GM23338 (cell line): Measurements from ENCODE around the gene PTPRE. TPM values are rescaled to one million over a fixed set of nuclear protein-coding genes. Genes with fewer than 3 reads are reported as not detected.

Source experiments
- ATAC-seq: fragments of 200-7000 bp; cut with Tn5 transposase; 3 replicates; pipeline ENCODE4 v1.9.1; 2020
- DNase-seq: peaks from one replicate; pipeline ENCODE4 v3.0.0-alpha.2; 2015; ENCODE audit warnings: low spot score
- H2AFZ ChIP-seq: fragments of 200-600 bp; sonication (generic); 2 replicates; pipeline ENCODE4 v1.8.0; 2016; ENCODE audit warnings: antibody characterized with exemption, mild to moderate bottlenecking, moderate library complexity
- H3F3A ChIP-seq: fragments of 200-600 bp; sonication (generic); replicated peaks from 2 replicates; pipeline ENCODE4 v1.8.0; 2017; ENCODE audit warnings: antibody characterized with exemption, mixed run types, low read depth
- H3K27ac ChIP-seq: fragments of 200-600 bp; sonication (generic); 2 replicates; pipeline ENCODE4 v1.6.1; 2016; ENCODE audit warnings: low read depth
- H3K27me3 ChIP-seq: fragments of 200-600 bp; sonication (generic); 2 replicates; pipeline ENCODE4 v1.8.0; 2016; ENCODE audit warnings: mild to moderate bottlenecking, mixed run types, moderate library complexity; ENCODE audit not compliant: insufficient read depth
- H3K36me3 ChIP-seq: fragments of 200-600 bp; sonication (generic); 2 replicates; pipeline ENCODE4 v1.8.0; 2016; ENCODE audit warnings: mild to moderate bottlenecking; ENCODE audit not compliant: insufficient read depth
- H3K4me1 ChIP-seq: fragments of 200-600 bp; sonication (generic); 2 replicates; pipeline ENCODE4 v1.8.0; 2016; ENCODE audit warnings: mild to moderate bottlenecking, moderate library complexity; ENCODE audit not compliant: insufficient read depth
- H3K4me2 ChIP-seq: fragments of 200-600 bp; sonication (generic); 2 replicates; pipeline ENCODE4 v1.7.1; 2017; ENCODE audit warnings: mixed run types
- H3K4me3 ChIP-seq: fragments of 200-600 bp; sonication (generic); 2 replicates; pipeline ENCODE4 v1.6.1; 2016; ENCODE audit warnings: mixed run types
- H3K79me2 ChIP-seq: fragments of 200-600 bp; sonication (generic); replicated peaks from 2 replicates; pipeline ENCODE4 v1.8.0; 2017; ENCODE audit warnings: mild to moderate bottlenecking; ENCODE audit not compliant: insufficient read depth
- H3K9me2 ChIP-seq: fragments of 200-600 bp; sonication (generic); 2 replicates; pipeline ENCODE4 v1.8.0; 2017; ENCODE audit not compliant: insufficient read depth
- H4K20me1 ChIP-seq: fragments of 200-600 bp; sonication (generic); replicated peaks from 2 replicates; pipeline ENCODE4 v1.8.0; 2017; ENCODE audit warnings: mild to moderate bottlenecking; ENCODE audit not compliant: insufficient read depth
- H3K27ac Mint-ChIP-seq: 2 replicates; pipeline ENCODE4 v1.8.0; 2020; ENCODE audit warnings: inconsistent platforms, mild to moderate bottlenecking, moderate library complexity, mixed read lengths
- H3K27me3 Mint-ChIP-seq: 3 replicates; pipeline ENCODE4 v1.8.0; 2022; ENCODE audit warnings: low read depth, mild to moderate bottlenecking, moderate library complexity, mixed read lengths, inconsistent platforms; ENCODE audit not compliant: insufficient read depth, poor library complexity
- H3K36me3 Mint-ChIP-seq: 3 replicates; pipeline ENCODE4 v1.8.0; 2021; ENCODE audit warnings: low read depth, mild to moderate bottlenecking, inconsistent platforms, moderate library complexity, mixed read lengths
- H3K4me1 Mint-ChIP-seq: 3 replicates; pipeline ENCODE4 v1.8.0; 2020; ENCODE audit warnings: mild to moderate bottlenecking, inconsistent platforms, mixed read lengths
- H3K4me3 Mint-ChIP-seq: 3 replicates; pipeline ENCODE4 v1.8.0; 2021; ENCODE audit warnings: moderate library complexity, mild to moderate bottlenecking, inconsistent platforms, mixed read lengths
- H3K9me3 Mint-ChIP-seq: 3 replicates; pipeline ENCODE4 v1.8.0; 2020; ENCODE audit warnings: moderate library complexity, mild to moderate bottlenecking, inconsistent platforms, mixed read lengths
- EZH2 ChIP-seq: fragments of 200-600 bp; sonication (generic); IDR thresholded peaks from one replicate; pipeline ENCODE4 v1.8.0; 2017; ENCODE audit warnings: antibody characterized with exemption, mild to moderate bottlenecking, low read depth; ENCODE audit not compliant: unreplicated experiment
- EZH2phosphoT487 ChIP-seq: fragments of 200-600 bp; sonication (generic); IDR thresholded peaks from one replicate; pipeline ENCODE4 v1.8.1; 2018; ENCODE audit warnings: antibody characterized with exemption; ENCODE audit not compliant: unreplicated experiment
- JUNB ChIP-seq: IDR thresholded peaks from one replicate; pipeline ENCODE4 v1.6.1; 2016; ENCODE audit warnings: antibody characterized with exemption; ENCODE audit not compliant: unreplicated experiment
- NANOG ChIP-seq: IDR thresholded peaks from 2 replicates; pipeline ENCODE4 v1.6.1; 2016; ENCODE audit warnings: antibody characterized with exemption, borderline replicate concordance
- POLR2AphosphoS5 ChIP-seq: IDR thresholded peaks from 2 replicates; pipeline ENCODE4 v1.6.1; 2016; ENCODE audit warnings: antibody characterized with exemption, low read depth
- STAT1 ChIP-seq: IDR thresholded peaks from one replicate; pipeline ENCODE4 v1.6.1; 2016; ENCODE audit warnings: antibody characterized with exemption; ENCODE audit not compliant: unreplicated experiment
- ZNF114 ChIP-seq: fragments of 250-450 bp; sonication (Bioruptor Pico); IDR thresholded peaks from 2 replicates; pipeline ENCODE4 v1.5.0; 2020; ENCODE audit warnings: mild to moderate bottlenecking, moderate library complexity
- ZNF331 ChIP-seq: fragments of 250-450 bp; sonication (Bioruptor Pico); IDR thresholded peaks from 2 replicates; pipeline ENCODE4 v1.5.0; 2020; ENCODE audit warnings: low read depth, mild to moderate bottlenecking, moderate library complexity
- polyA plus RNA-seq: library from polyadenylated mRNA; unstranded; fragments of >200 nt; fragmentation: Nextera tagmentation; extraction: Ambion mirVana; gene quantifications from 2 replicates; pipeline ENCODE4 v1.2.1, GENCODE V29; 2016
- total RNA-seq: library from RNA; depleted of rRNA; stranded (reverse); fragments of >200 nt; shearing (Covaris generic); gene quantifications from 2 replicates; pipeline ENCODE4 v1.2.3, GENCODE V29; 2014
- TF ChIP-seq, protein P1 (sequence below): IDR thresholded peaks from 2 replicates; pipeline ENCODE4 v1.6.1; 2016; ENCODE audit warnings: antibody characterized with exemption
- TF ChIP-seq, protein P2 (sequence below), 2 experiments: fragments of 200-600 bp in 1 of 2; sonication (generic) in 1 of 2; conservative IDR thresholded peaks; 2 replicates each; pipeline versions ENCODE4 v1.5.1 to v1.6.1; 2016 to 2017; ENCODE audit warnings: antibody characterized with exemption in 2 of 2, low read depth in 2 of 2, mild to moderate bottlenecking in 2 of 2, moderate library complexity in 1 of 2
- TF ChIP-seq, protein P3 (sequence below): IDR thresholded peaks from one replicate; pipeline ENCODE4 v1.6.1; 2018; ENCODE audit warnings: antibody characterized with exemption; ENCODE audit not compliant: unreplicated experiment

Gene PTPRE
- total and polyA plus RNA-seq, 2 experiments from 2014 or later = 0.34 to 0.42 TPM

GRCh38 chr10:127940866-127941640 is 34.1 kb downstream of the PTPRE start:
- Mint-ChIP-seq H3K27me3 (peaks cover 4% of the 10 kb centered on the region), H3K4me3 (no peak overlapping the region), H3K9me3 (no peaks in the 10 kb centered on the region), H3K27ac (no peak overlapping the region), H3K36me3 (no peaks in the 10 kb centered on the region), H3K4me1 (peaks cover 18% of the 10 kb centered on the region)
- Histone ChIP-seq H4K20me1 (no peaks in the 10 kb centered on the region), H2AFZ (no peak overlapping the region; the same call in 1 of the 2 replicates), H3K4me2 (no peak overlapping the region), H3K9me2 (peaks cover 11% of the 10 kb centered on the region; the same call in 1 of the 2 replicates), H3K79me2 (no peaks in the 10 kb centered on the region), H3F3A (no peaks in the 10 kb centered on the region), H3K27ac (no peak overlapping the region), H3K36me3 (no peaks in the 10 kb centered on the region), H3K4me3 (no peak overlapping the region), H3K27me3 (no peaks in the 10 kb centered on the region), H3K4me1 (peaks cover 7% of the 10 kb centered on the region; the same call in 1 of the 2 replicates)
- TF ChIP-seq, protein P1, sequence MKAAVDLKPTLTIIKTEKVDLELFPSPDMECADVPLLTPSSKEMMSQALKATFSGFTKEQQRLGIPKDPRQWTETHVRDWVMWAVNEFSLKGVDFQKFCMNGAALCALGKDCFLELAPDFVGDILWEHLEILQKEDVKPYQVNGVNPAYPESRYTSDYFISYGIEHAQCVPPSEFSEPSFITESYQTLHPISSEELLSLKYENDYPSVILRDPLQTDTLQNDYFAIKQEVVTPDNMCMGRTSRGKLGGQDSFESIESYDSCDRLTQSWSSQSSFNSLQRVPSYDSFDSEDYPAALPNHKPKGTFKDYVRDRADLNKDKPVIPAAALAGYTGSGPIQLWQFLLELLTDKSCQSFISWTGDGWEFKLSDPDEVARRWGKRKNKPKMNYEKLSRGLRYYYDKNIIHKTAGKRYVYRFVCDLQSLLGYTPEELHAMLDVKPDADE = no peak
- TF ChIP-seq, protein P2, sequence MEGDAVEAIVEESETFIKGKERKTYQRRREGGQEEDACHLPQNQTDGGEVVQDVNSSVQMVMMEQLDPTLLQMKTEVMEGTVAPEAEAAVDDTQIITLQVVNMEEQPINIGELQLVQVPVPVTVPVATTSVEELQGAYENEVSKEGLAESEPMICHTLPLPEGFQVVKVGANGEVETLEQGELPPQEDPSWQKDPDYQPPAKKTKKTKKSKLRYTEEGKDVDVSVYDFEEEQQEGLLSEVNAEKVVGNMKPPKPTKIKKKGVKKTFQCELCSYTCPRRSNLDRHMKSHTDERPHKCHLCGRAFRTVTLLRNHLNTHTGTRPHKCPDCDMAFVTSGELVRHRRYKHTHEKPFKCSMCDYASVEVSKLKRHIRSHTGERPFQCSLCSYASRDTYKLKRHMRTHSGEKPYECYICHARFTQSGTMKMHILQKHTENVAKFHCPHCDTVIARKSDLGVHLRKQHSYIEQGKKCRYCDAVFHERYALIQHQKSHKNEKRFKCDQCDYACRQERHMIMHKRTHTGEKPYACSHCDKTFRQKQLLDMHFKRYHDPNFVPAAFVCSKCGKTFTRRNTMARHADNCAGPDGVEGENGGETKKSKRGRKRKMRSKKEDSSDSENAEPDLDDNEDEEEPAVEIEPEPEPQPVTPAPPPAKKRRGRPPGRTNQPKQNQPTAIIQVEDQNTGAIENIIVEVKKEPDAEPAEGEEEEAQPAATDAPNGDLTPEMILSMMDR (conservative IDR thresholded peaks at IDR 0.05; ENCODE audit: low read depth in 2 of 2) = no peak
- no peak for TF ChIP-seq ZNF331 (CRISPR knock-in tag)
- no peak for TF ChIP-seq EZH2
- no peak for TF ChIP-seq EZH2phosphoT487
- TF ChIP-seq, protein P3, sequence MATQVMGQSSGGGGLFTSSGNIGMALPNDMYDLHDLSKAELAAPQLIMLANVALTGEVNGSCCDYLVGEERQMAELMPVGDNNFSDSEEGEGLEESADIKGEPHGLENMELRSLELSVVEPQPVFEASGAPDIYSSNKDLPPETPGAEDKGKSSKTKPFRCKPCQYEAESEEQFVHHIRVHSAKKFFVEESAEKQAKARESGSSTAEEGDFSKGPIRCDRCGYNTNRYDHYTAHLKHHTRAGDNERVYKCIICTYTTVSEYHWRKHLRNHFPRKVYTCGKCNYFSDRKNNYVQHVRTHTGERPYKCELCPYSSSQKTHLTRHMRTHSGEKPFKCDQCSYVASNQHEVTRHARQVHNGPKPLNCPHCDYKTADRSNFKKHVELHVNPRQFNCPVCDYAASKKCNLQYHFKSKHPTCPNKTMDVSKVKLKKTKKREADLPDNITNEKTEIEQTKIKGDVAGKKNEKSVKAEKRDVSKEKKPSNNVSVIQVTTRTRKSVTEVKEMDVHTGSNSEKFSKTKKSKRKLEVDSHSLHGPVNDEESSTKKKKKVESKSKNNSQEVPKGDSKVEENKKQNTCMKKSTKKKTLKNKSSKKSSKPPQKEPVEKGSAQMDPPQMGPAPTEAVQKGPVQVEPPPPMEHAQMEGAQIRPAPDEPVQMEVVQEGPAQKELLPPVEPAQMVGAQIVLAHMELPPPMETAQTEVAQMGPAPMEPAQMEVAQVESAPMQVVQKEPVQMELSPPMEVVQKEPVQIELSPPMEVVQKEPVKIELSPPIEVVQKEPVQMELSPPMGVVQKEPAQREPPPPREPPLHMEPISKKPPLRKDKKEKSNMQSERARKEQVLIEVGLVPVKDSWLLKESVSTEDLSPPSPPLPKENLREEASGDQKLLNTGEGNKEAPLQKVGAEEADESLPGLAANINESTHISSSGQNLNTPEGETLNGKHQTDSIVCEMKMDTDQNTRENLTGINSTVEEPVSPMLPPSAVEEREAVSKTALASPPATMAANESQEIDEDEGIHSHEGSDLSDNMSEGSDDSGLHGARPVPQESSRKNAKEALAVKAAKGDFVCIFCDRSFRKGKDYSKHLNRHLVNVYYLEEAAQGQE = no peak
- ATAC-seq (peak; percentile 73), DNase-seq (peak; percentile 22)

- Histone ChIP-seq H3K27ac (no peak overlapping the region), H2AFZ (no peak overlapping the region), H3K4me2 (no peak overlapping the region), H3F3A (no peaks in the 10 kb centered on the region), H3K9me2 (peaks cover 11% of the 10 kb centered on the region; the same call in 1 of the 2 replicates), H4K20me1 (no peaks in the 10 kb centered on the region), H3K4me1 (no peaks in the 10 kb centered on the region), H3K36me3 (no peaks in the 10 kb centered on the region), H3K4me3 (no peak overlapping the region), H3K79me2 (no peaks in the 10 kb centered on the region), H3K27me3 (no peaks in the 10 kb centered on the region)
- Mint-ChIP-seq H3K36me3 (no peaks in the 10 kb centered on the region), H3K27me3 (peaks cover 4% of the 10 kb centered on the region), H3K9me3 (no peaks in the 10 kb centered on the region), H3K4me3 (no peak overlapping the region), H3K27ac (no peak overlapping the region), H3K4me1 (peaks cover 6% of the 10 kb centered on the region)
- ATAC-seq (no peak), DNase-seq (no peak)
- TF ChIP-seq NANOG (no peak), EZH2phosphoT487 (no peak), EZH2 (no peak), STAT1 (no peak), ZNF114 (CRISPR knock-in tag) (no peak), JUNB (no peak), POLR2AphosphoS5 (no peak)
- TF ChIP-seq, protein P3 = no peak
- TF ChIP-seq, protein P1 = no peak
These were observed 35.9 kb downstream of the PTPRE start for GRCh38 chr10:127942811-127943210.
